Measurements from ENCODE around the gene NNT.
"Not testable (repeated sequence)": the region's sequence is repeated elsewhere in the genome, so short reads cannot be mapped to it uniquely, and the experiment has no call there.

The NNT gene

DNA sequence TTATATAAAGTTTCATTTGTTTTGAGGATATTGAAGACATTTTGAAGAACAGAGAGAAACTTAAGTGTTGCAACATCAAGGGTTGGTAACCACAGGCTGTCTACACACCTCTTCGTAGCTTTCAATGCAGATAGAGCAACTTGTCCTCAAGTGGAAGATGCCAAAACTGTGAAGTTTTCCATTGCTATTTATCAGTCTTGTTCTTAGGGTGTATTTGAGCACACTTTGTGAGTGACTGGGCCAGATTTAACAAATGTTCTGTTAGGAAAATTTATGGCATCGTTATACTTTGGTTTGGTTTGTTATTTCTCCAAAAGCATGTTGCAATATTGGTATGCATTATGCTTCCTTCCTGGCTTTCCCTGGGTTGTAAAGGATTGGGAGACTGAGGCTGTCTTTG lies 31.6 kb downstream of the NNT start:
- DNase-seq, result peak; percentile 14 to 20

DNA sequence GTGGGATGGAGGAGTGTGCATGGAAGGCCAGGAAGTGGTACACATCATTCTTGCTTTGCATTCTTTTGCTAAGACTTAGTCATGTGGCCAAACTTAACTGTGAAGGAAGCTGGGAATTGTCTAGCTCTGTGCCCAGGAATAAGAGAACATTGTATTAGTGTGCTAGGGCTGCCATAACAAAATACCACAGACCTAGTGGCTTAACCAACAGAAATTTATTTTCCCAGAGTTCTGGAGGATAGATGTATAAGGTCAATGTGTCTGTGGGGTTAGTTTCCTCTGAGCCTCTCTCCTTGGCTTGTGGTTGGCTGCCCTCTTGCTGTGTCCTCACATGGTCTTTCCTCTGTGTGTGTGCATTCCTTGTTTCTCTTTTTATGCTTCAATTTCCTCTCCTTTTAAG lies 32.4 kb downstream of the NNT start:
- no peak for DNase-seq

DNA sequence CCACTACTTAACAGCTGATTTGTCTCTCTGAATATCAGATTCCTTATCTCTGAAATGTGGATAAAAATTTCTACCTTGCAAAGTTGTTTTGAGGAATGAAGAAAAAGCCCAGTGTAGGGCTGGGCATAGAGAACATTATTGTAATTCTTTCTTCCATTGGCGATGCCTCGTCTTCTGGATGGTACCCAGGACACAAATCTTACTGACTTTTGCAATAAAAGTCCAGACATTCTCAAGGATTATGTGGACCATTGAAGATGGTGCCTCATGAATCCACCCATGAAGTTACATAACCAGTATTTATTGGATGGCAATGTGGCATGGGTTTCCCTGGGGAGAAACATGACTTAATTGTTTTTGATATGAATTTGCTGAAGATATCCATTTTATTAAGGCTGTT lies 33.1 kb downstream of the NNT start:
- DNase-seq, result no peak

DNA sequence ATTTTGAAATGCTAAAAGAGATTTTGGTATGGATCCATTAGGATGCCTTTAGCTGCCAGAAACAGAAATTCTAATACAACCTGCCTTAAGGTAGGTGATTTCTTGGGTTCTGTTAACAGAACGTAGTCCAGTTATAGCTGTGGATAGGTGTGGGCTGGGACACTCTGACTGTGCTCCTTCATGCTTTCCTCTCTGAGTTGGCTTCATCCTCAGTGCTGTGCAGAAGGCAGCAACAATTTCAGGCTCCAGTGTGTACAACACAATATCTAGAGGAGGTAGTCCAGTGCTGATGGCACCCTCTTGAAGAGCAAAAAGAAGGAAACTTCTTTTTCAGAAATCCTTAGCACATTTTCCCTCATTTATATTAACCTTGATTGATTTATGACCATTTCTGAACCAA lies 34.4 kb downstream of the NNT start:
- DNase-seq, result no peak

DNA sequence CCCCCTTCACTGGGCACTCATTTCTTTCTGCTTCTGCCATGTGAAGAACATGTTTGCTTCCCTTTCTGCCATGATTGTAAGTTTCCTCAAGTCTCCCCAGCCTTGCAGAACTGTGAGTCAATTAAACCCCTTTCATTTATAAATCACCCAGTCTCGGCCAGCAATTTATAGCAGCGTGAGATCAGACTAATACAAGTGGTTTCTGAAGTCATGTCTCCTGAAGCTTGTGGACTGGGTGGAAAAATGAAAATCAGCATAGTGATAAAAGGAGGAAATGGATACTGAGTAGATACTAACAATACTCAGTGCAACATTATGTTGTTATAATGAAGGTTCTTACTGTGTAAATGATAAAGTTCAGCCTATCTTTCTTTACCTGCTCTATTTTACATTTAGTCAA lies 35.1 kb downstream of the NNT start:
- DNase-seq, result no peak

DNA sequence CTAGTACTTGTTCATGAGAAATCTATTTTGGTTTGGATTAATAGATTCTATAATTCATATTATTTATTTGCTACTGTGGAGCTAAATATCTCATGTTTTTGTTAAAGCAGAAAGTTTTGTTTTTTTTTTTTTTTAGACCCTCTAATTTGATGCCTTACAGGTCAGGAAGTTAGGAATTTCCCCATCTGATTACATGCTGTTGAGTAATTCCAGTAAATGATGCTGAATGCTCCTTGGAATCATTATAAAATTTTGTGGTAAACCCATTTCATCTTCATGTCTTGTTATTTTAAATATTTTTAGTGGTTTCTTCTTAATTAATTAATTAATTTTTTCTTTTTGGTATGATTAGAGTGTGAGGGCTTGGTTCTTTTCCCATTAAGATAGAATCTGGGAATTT lies 35.6 kb downstream of the NNT start:
- no peak for DNase-seq

DNA sequence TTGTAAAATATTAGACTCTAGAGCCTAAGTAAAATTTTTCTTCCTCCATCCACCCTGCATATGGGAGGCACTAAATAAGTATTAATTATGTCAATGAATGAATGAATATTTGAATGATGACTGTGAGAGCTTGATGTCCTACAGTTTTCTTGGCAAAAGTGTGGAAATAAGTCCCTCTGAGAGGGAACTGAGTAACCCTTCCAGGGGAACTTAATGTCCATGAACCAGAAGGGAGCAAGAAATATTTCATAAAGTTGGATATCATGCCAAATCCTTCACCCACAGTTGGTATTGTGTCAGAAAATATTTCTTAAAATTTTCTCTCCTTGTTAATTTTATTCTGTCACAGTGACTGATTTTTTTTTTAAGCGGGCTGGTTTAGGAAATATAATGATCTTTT lies 36.6 kb downstream of the NNT start:
- no peak for DNase-seq

DNA sequence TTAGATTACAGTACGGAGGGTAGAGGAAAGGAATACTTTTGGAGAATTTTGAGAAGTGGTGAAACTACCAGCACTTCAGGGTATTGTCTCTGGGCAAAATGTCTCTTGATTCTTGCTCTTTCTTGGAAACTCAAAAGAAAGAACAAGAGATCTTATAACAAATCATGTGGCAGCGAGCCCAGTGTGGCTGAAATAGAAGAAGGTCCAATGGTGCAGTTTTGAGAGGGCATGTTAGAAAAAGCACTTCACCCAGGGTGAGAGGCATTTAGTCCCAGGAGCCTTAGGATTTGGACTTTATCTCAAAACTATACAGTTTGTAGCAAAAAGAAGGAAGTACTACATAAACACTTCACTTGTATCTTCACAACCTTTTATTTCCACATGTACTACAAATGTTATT lies 39.4 kb downstream of the NNT start:
- no peak for DNase-seq

DNA sequence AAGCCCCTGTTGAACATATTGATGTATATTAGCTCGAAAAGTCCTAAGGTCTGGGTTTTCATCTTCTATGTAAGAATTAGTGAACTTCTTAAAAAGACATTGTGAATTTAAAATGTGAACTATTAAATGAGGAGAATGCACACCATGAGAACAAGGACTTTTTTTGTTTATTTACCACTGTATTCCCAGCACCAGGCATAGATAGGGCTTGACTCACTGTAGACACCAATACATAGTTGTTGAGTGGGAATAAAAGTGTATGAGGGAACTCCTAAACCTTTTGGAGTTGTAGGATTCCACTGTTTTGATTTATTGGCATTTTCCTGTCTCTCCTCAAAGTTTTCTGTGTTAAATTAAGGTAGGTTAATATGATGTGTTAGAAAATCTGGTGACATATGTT lies 40.3 kb downstream of the NNT start:
- DNase-seq, result no peak

DNA sequence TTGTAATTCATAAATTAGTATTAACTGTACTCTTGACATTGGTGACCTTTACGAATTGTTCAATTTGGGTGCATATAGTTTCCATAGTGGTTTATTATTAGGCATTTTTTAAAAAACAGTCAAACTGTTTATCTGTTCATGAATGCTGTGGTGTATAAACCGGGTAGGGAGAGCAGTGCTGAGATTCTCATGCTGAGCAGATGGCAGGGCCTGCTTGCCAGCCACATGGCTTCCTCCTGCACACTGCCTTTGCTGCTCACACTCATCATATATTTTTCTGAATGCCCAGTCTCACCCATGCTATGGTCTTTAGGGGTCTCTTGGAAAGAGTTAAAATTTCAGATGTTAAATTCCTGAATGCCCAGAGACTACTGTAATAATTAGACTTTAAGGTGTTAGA lies 40.8 kb downstream of the NNT start:
- DNase-seq, result no peak

DNA sequence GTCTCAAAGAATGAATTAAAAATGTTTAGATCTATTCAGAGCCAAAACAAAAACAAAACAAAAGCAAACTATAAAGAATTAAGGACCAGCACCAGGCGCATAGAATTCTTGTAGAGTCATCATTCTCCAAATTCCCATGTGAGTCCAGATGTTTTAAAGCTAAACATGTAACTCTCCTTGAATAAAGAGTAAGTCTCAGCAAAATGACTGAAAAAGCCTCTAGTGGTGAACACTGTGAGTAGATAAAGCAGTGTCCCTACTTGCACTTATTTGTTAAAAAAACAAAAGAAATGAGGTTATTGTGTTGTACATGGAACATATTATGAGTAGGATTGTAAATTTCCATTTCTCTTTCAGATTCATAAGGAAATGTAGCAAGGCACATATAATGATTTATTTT lies 44.0 kb downstream of the NNT start:
- DNase-seq, result no peak

DNA sequence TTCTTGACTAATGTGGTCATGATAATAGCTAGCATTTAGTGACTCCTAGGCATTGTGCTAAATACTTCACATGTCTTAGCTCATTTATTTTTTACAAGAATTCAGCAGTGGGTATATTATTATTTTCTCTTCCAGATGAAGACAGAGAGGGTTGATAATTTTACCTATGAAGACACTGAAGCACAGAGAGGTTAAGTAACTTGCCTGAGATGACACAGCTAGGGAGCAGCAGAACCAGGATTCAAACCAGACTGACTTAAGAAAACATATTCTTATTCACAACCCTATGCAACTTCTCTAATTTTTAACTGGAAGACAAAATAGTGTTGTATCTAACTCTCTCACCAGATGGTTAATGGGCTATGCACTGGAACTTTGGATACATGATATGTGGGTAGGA lies 44.8 kb downstream of the NNT start:
- no peak for DNase-seq

DNA sequence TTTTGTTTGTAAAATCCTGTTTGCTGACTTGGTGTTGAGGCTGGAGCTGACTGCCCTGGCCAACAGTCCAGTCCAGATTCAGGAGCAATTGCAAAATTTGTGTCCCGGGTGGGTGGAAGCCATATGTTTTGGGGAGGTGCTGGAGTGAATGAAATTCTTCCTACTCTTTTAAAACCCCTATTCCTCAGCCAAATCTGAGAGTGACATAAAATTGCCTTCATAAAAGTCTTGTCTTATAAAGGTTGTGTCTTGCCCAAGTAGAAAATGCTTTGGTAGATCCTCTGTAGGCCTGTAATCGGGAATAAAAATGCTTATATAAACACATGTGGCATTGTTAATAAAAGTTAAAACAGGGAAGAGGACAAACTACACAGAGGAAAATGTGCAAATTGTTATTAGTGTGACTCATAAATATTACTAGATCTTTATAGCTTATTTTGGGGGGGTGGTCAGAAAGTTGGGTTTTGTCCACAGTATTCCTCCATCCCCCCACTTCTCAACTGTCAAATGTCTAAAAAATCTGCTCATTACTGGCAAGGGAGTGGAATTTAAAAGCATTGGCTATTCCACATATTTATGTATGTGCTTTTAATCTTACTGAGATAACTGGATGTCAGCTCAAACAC lies 45.6 kb downstream of the NNT start:
- DNase-seq, result no peak

DNA sequence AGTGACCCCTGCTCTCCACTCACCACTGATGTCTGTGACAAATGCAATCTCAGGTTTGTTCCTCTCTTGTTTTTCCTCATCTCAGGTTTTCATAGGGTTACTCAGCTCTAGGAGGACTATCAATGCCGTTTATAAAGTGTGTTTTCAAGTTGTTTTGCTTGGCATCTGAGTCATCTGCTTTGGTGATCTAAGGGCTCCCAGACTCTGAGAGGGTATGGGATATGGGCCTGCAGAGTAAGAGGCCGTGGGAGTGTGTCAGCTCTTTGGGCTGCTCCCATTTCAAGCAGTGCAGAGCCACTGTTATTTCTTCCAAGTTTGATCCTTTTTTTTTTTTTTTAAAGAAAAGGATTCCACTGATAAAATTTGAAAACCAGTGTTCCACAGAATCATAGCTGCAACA lies 46.3 kb downstream of the NNT start:
- no peak for DNase-seq

DNA sequence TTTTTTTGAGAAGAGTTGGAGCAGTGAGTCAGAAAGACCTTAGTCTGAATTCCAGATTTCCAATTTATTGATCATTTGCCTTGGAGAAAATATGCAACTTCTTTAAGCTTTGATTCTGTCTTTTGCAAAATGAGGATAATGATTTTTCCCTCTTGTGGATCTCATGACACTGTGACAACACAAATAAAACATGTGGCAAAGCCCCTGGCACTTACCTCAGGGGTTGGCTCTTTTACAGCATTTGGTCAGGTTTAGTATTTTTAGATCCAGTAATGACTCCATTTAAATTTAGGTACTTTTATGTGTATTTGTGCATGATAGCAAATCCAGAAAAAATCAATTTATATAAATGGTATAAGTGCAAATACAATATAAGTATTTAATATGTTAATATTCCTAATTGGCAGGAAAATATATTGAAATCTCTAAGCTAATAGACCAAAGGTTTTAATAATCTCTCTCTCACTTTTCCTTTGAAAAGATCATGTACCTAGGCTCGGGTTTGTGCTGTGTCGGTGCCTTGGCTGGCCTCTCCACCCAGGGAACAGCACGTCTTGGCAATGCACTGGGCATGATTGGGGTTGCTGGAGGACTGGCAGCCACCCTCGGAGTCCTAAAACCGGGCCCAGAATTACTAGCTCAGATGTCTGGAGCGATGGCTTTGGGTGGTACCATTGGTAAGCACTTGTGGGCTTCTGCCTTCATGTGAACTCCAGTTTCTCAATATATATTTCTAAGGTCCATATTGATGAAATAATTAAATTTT lies 49.7 kb downstream of the NNT start:
- DNase-seq, result no peak

DNA sequence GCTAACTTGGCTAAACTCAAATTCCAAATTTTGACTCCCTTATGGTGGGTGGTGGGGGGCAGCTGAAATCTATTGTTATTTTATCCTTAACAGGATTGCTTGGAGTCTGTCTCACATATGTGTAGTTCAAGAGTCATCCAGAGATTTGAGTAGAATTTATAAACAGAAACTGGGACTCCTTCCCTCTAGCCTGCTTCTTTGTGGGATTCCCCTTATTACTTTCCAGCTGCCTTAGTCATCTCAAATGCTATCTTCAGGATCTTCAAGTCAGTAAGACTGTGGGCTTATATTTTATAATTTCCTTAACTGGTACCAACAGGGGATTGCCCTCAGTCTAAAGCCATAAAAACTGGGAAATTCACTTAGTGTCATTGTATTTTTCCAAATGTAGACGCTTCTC lies 55.5 kb downstream of the NNT start:
- no peak for DNase-seq

DNA sequence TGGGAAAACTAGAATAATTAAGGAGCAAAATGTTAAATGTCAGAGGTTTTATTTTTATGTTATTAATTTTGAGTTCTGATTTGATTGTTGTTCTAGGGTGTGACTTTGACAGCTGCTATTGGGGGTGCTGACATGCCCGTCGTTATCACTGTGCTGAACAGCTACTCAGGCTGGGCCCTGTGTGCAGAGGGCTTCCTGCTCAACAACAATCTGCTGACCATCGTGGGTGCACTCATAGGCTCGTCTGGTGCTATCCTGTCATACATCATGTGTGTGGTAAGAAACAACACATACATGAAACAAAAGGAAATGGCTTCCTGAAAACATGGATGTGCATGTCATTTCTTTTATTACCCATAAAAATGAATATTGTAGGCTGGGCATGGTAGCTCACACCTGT lies 56.1 kb downstream of the NNT start:
- no peak for DNase-seq

DNA sequence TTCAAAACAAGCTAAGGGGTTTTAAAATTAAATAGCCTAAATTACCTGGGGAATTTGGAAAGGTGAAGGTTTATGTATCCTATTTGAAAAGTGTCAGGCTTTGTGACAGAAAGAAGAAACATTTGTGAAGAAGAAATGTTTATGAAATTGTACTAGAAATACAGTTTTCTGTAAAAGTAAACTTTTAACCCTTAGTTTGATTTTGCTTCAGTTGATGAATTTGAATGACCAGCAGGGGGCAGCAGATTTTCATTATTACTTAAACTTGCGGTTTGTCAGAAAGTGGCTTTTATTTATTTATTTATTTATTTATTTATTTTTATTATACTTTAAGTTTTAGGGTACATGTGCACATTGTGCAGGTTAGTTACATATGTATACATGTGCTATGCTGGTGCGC lies 58.1 kb downstream of the NNT start:
- DNase-seq, result peak; percentile 15 to 42

DNA sequence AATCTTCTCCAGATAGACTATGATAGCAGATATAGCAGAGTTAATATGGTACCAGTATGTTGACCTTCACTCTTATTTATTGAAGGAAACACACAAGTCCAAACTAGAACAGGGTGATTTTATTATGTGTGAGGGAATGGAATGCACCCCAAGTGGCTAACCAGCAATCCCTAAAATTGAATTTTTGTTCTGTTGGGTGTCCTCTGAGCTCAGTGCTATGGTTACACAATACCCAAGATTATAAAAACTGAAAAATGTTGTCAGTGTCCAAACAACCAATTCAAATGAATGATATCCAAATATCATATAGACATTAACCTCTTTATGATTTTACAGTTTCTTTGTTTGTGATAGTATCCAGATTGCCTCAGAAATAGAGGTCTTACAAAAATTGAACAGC lies 60.9 kb downstream of the NNT start:
- no peak for DNase-seq

DNA sequence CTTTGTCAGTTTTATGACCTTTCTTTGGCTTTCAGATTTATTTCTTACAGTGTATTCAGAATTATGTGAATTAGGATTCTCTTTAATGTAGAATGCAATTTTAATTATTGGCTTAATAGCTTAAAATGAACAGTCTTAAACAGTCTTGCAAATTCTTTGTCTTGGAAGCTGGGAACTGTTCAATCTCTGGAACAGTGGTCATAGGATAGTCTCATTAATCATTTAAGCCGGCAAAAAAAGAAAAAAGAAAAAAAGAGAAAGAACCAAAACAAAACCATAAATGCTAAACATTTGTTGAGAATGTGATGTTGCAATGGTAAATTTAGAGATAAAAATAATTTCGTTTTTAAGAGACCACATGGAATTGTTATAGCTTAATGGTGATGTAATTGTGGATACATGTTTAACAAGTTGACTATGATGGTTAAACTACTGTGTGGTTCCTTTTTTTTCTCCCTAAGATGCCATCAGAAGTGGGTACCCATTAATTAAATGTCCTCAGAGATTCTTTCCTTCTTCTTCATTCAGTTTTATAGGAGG lies 61.6 kb downstream of the NNT start:
- no peak for DNase-seq

DNA sequence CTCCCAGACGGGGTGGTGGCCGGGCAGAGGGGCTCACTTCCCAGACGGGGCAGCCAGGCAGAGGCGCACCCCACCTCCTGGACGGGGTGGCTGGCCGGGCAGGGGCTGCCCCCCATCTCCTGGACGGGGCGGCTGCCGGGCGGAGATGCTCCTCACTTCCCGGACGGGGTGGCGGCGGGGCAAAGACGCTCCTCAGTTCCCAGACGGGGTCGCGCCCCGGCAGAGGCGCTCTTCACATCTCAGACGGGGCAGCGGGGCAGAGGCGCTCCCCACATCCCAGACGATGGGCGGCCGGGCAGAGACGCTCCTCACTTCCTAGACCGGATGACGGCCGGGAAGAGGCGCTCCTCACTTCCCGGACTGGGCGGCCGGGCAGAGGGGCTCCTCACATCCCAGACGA lies 62.8 kb downstream of the NNT start:
- DNase-seq, result not testable (repeated sequence)

DNA sequence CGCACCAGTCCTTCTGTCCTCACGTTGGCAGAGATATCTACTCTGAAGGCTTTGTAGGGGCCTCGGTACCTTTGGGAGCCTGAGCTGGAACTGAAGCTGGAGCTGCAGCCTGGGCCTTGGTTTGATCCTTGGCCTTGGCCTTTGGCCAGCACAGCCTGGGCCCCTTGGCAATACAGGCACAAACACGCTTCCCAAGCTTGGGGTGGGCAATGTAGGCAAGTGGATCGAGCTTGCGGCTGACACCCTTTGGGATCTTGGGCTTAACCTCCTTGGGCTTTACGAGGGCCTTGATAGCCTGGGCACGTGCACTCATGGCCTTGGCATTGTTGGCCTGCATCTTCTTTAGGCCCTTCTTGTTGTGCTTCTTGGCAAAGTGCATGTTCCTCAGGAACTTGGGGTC lies 63.7 kb downstream of the NNT start:
- not testable (repeated sequence) for DNase-seq

DNA sequence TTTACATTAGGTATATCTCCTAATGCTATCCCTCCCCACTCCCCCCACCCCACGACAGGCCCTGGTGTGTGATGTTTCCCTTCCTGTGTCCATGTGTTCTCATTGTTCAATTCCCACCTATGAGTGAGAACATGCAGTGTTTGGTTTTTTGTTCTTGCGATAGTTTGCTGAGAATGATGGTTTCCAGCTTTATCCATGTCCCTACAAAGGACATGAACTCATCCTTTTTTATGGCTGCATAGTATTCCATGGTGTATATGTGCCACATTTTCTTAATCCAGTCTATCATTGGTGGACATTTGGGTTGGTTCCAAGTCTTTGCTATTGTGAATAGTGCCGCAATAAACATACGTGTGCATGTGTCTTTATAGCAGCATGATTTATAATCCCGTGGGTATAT lies 64.4 kb downstream of the NNT start:
- DNase-seq, result not testable (repeated sequence)

DNA sequence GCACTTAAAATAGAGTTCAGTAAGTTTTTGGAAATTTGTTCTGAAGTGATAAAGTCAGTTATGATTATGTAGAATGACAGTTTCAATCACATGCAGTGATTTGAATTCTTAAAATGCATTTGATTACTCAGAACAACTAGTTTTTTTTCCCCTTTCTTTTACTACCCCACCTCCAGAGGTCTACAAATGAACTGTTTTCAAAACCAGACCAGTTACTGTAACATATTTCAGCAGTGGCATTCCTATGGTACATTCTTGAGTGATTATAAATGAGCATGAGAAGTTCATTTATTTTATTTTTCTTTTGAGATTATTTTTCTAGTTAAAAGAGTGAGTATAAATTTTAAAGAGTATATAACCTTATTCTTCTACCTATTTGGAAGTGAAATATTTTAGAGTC lies 71.6 kb downstream of the NNT start:
- no peak for DNase-seq

DNA sequence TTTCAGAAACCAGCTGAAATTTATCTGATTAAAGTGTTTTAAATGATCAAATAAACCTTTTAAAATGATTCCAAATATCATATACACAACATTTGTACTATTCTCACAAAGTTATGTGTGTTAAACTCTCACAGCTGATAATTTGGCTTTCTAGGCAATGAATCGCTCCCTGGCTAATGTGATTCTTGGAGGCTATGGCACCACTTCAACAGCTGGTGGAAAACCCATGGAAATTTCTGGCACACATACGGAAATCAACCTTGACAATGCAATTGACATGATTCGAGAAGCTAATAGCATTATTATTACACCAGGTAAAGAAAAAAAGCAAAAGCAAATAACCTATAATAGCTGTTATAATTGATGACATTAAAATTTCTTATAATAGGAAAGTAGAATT lies 72.4 kb downstream of the NNT start:
- no peak for DNase-seq
